Measurements from ENCODE around the gene KIF7.

- no peak for TF ChIP-seq CTCF (IDR thresholded peaks at IDR 0.05)
- no peak for TF ChIP-seq POLR2A (IDR thresholded peaks at IDR 0.05)
Observed at GRCh38 chr15:89652666-89653065, 2.6 kb downstream of the KIF7 start.
